Uterus (tissue), 4 donors: ENCODE results near the gene MAP4K4. TPM values are rescaled to one million over a fixed set of nuclear protein-coding genes. Genes with fewer than 3 reads are reported as not detected.

ENCODE experiments used
- DNase-seq, 2 donors: peaks; one replicate each; pipeline ENCODE4 v3.0.0-alpha.2; 2019 to 2020
- H3K27ac ChIP-seq, 2 donors: fragments of 200-600 bp; sonication (generic); 1 replicate in 1 of 2; 2 replicates in 1 of 2; pipeline ENCODE4 v1.5.1; 2016 to 2018
- H3K27me3 ChIP-seq, 2 donors: fragments of 200-600 bp; sonication (generic); one replicate each; pipeline ENCODE4 v1.5.1; 2018 to 2019; ENCODE audit warnings: control low read depth in 1 of 2
- H3K36me3 ChIP-seq, 2 donors: fragments of 200-600 bp; sonication (generic); one replicate each; pipeline ENCODE4 v1.5.1; 2019; ENCODE audit warnings: control low read depth in 1 of 2
- H3K4me1 ChIP-seq, 2 donors: fragments of 200-600 bp; sonication (generic); one replicate each; pipeline ENCODE4 v1.5.1; 2018 to 2019; ENCODE audit warnings: control low read depth in 1 of 2
- H3K4me3 ChIP-seq, 2 donors: fragments of 200-600 bp; sonication (generic); 1 replicate in 1 of 2; 2 replicates in 1 of 2; pipeline ENCODE4 v1.5.1; 2018 to 2019; ENCODE audit warnings: mild to moderate bottlenecking in 1 of 2
- H3K9me3 ChIP-seq, 2 donors: fragments of 200-600 bp; sonication (generic); one replicate each; pipeline ENCODE4 v1.5.1; 2019; ENCODE audit warnings: control low read depth in 1 of 2
- POLR2A ChIP-seq, 2 donors: fragments of 450-650 bp; IDR thresholded peaks; one replicate each; pipeline ENCODE4 v1.6.1; 2016; ENCODE audit warnings: antibody characterized with exemption in 2 of 2, mild to moderate bottlenecking in 1 of 2, moderate library complexity in 1 of 2
- intact Hi-C: fragments of 100-400 bp; cut with DNase I; formaldehyde crosslinking; loops from one replicate; pipeline ENCODE4 v1.15.1; 2023; ENCODE audit warnings: low total_unique reads
- total RNA-seq, 4 donors: library from RNA; depleted of rRNA in 3 of 4; stranded (reverse); fragments of >200 nt in 3 of 4; gene quantifications; one replicate each; pipeline versions ENCODE4 v1.1.0 to v1.2.4, GENCODE V29; 2014 to 2023
- TF ChIP-seq, protein P1 (sequence below), 4 experiments: fragments of 200-600 bp in 2 of 4; fragments of 450-650 bp in 2 of 4; sonication (generic) in 2 of 4; IDR thresholded peaks; one replicate each; pipeline ENCODE4 v1.5.1; 2016 to 2019; ENCODE audit warnings: antibody characterized with exemption in 4 of 4, mild to moderate bottlenecking in 2 of 4, moderate library complexity in 1 of 4
- donor health status: DM: yes; HTN: yes; CAD: no.

Gene MAP4K4
- total RNA-seq, 4 donors from 2014 or later, result 17.9 to 87.2 (median 55.4) TPM

DNA sequence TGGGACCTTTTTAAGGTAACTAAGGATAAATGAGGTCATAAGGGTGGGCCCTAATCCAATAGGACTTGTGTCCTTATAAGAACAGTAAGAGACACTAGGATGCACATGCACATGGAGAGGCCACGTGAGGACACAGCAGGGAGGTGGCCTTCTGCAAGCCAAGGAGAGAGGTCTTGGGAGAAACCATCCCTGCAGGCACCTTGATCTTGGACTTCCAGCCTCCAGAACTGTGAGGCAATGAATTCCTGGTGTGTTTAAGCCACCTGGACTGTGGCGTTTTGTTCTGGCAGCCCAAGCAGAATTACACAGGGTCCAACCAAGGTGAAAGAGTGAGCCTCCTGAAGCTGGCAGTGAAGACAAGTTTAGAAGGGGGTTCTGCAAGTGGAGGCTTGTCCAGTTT lies 204.7 kb downstream of the MAP4K4 start:
- no peak for DNase-seq
- H3K36me3 ChIP-seq, result no peaks in the 10 kb centered on the region
- TF ChIP-seq, protein P1, sequence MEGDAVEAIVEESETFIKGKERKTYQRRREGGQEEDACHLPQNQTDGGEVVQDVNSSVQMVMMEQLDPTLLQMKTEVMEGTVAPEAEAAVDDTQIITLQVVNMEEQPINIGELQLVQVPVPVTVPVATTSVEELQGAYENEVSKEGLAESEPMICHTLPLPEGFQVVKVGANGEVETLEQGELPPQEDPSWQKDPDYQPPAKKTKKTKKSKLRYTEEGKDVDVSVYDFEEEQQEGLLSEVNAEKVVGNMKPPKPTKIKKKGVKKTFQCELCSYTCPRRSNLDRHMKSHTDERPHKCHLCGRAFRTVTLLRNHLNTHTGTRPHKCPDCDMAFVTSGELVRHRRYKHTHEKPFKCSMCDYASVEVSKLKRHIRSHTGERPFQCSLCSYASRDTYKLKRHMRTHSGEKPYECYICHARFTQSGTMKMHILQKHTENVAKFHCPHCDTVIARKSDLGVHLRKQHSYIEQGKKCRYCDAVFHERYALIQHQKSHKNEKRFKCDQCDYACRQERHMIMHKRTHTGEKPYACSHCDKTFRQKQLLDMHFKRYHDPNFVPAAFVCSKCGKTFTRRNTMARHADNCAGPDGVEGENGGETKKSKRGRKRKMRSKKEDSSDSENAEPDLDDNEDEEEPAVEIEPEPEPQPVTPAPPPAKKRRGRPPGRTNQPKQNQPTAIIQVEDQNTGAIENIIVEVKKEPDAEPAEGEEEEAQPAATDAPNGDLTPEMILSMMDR (IDR thresholded peaks at IDR 0.05), result no peak
- no peak for TF ChIP-seq POLR2A (IDR thresholded peaks at IDR 0.05)
- H3K27me3 ChIP-seq, result no peaks in the 10 kb centered on the region
- no peak overlapping the region for H3K4me3 ChIP-seq
- H3K4me1 ChIP-seq, result no peaks in the 10 kb centered on the region
- intact Hi-C loops, result no loop called here
- H3K9me3 ChIP-seq, result peaks cover 0 to 3% of the 10 kb centered on the region in 2 donors
- no peak overlapping the region for H3K27ac ChIP-seq

GRCh38 chr2:101904916-101905315 lies 207.4 kb downstream of the MAP4K4 start:
- intact Hi-C loops, result no loop called here
- H3K36me3 ChIP-seq, result no peaks in the 10 kb centered on the region
- H3K4me1 ChIP-seq, result no peaks in the 10 kb centered on the region
- H3K27ac ChIP-seq, result no peak overlapping the region
- no peak for TF ChIP-seq POLR2A (IDR thresholded peaks at IDR 0.05)
- TF ChIP-seq, protein P1 (IDR thresholded peaks at IDR 0.05), result no peak
- no peak for DNase-seq
- peaks cover 0 to 3% of the 10 kb centered on the region in 2 donors for H3K9me3 ChIP-seq
- H3K4me3 ChIP-seq, result no peak overlapping the region
- H3K27me3 ChIP-seq, result no peaks in the 10 kb centered on the region

DNA sequence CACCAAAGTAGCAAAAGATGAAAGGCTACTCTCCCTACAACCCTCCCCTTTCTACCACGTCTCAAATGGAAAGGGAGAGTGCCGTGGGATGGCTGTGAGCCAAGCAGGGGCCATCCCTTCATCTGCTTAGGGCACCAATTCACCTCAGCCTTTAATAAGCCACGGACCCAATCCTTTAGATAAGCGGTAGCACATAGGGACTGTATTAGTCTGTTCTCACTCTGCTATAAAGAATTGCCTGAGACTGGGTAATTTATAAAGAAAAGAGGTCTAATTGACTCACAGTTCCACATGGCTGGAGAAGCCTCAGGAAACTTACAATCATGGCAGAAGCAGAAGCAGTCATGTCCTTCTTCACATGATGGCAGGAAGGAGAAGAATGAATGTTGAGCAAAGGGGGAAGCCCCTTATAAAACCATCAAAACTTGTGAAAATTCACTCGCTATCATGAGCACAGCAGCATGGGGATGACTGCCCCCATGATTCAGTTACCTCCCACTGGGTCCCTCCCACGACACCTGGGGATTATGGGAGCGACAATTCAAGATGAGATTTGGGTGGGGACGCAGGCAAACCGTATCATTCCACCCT lies 208.3 kb downstream of the MAP4K4 start:
- intact Hi-C loops, result no loop called here
- Histone ChIP-seq H3K27me3 (no peaks in the 10 kb centered on the region), H3K36me3 (no peaks in the 10 kb centered on the region), H3K9me3 (peaks cover 0 to 3% of the 10 kb centered on the region in 2 donors), H3K27ac (no peak overlapping the region), H3K4me1 (no peaks in the 10 kb centered on the region), H3K4me3 (no peak overlapping the region)
- DNase-seq, result no peak
- TF ChIP-seq, protein P1 (IDR thresholded peaks at IDR 0.05), result no peak
- TF ChIP-seq POLR2A (IDR thresholded peaks at IDR 0.05), result no peak

DNA sequence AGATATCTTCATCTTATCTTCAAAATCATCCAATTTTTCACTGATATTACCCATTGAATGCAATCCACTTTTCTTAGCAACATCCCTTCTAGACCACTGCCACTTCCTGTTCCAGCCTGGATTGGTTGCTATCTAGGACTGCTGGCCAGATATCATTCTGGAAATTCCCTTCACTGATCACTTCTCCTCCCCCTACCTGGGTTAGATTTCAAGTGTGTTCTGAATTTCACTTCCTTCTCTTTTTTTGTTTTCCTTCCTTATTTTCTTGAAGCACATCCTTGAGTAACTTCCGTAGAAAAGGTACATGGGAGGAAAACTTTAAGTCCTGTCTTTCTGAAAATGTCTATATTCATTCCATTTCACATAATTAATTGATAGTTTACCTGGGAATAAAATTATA lies 212.3 kb downstream of the MAP4K4 start:
- DNase-seq, result no peak
- no peaks in the 10 kb centered on the region for H3K27me3 ChIP-seq
- H3K36me3 ChIP-seq, result no peaks in the 10 kb centered on the region
- intact Hi-C loops, result no loop called here
- H3K27ac ChIP-seq, result no peak overlapping the region
- TF ChIP-seq POLR2A (IDR thresholded peaks at IDR 0.05), result no peak
- TF ChIP-seq, protein P1 (IDR thresholded peaks at IDR 0.05), result no peak
- peaks cover 0 to 3% of the 10 kb centered on the region in 2 donors for H3K9me3 ChIP-seq
- no peaks in the 10 kb centered on the region for H3K4me1 ChIP-seq
- no peak overlapping the region for H3K4me3 ChIP-seq

DNA sequence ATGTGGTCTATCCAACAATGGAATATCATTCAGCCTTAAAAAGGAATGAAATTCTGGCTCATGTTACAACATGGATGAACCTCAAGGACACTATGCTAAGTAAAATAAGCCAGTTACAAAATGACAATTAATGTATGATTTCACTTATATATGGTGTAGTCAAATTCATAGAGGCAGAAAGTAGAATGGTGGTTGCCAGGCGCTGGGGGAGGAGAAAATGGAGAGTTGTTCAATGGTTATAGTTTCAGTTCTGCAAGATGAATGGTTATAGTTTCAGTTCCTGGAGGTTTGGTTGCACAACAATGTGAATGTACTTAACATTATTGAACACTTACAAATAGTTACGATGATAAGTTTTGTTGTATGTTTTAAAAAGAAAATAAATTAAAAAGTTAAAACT lies 215.0 kb downstream of the MAP4K4 start:
- intact Hi-C loops, result no loop called here
- no peaks in the 10 kb centered on the region for H3K9me3 ChIP-seq
- H3K36me3 ChIP-seq, result no peaks in the 10 kb centered on the region
- H3K27me3 ChIP-seq, result no peaks in the 10 kb centered on the region
- no peak overlapping the region for H3K4me3 ChIP-seq
- H3K4me1 ChIP-seq, result no peaks in the 10 kb centered on the region
- TF ChIP-seq, protein P1 (IDR thresholded peaks at IDR 0.05), result no peak
- TF ChIP-seq POLR2A (IDR thresholded peaks at IDR 0.05), result no peak
- H3K27ac ChIP-seq, result no peak overlapping the region
- DNase-seq, result no peak
